ENCODE data around the gene SWT1. TPM values are rescaled to one million over a fixed set of nuclear protein-coding genes. Genes with fewer than 3 reads are reported as not detected.
A peak's percentile ranks its signal among the peaks of the same experiment; 100 is the strongest.

The SWT1 gene
- total and polyA plus RNA-seq, 2 of the 4 experiments (the other 2 are of a cell fraction), result 0.82 to 2.7 TPM

DNA sequence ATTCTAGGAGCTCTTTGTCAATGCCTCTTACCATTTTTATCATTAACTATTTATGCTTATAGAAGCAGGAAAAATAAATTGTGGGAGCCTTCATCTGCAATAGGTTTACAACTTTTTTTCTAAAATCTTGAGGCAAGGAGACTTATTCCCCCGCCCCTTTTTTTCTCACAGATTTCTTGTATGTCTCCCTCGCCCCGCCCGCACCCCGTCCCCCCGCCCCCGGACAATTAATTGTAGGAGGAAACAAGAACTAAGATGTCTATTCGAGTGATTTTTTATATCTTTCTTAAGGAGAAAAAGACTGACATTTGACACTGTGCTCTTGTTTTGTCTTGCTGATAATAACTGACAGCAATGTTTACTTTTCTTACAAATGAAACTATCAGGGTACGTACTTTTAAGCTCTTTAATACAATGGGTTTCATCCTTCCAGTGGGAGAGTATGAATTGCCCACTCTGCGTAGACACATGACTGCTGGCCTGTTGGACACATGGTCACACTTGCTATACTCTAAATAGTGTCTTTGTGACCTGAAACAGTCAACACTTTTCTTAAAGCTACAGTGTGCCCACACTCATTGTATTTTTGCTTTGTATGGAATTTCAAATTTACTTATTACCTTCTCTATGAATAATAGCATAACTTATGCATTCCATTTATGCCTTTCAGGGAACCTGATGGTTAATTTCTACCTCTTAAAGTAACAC is 161.6 kb downstream of the SWT1 start:
- Histone ChIP-seq H3K9me1 (ENCODE audit: insufficient read depth, low read length) (no peaks in the 10 kb centered on the region), H3K56ac (ENCODE audit: extremely low read depth, insufficient read depth, low read length) (no peak overlapping the region), H4K91ac (ENCODE audit: insufficient read depth, low read depth, low read length) (no peak overlapping the region), H2BK15ac (ENCODE audit: low read depth, low read length) (no peak overlapping the region; the same call in 2 of the 3 replicates), H3K23ac (ENCODE audit: low read depth, low read length) (0 out of 2 replicates have a peak overlapping the region, but pooled peaks have one; percentile 51), H3K4me3 (ENCODE audit: insufficient read depth, low read depth, low read length) (no peak overlapping the region), H3K18ac (ENCODE audit: low read depth, low read length) (no peak overlapping the region), H2AK9ac (replicated peaks; ENCODE audit: low read depth, low read length, poor library complexity) (no peak overlapping the region), H2BK5ac (ENCODE audit: low read depth, low read length, poor library complexity, severe bottlenecking) (no peak overlapping the region), H3K4me2 (ENCODE audit: low read depth, low read length) (peak overlapping the region; percentile 93; the same call in 1 of the 2 replicates), H3K4ac (ENCODE audit: low read depth, low read length) (no peak overlapping the region), H3K14ac (replicated peaks; ENCODE audit: low read depth, low read length) (no peak overlapping the region), H3K9ac (ENCODE audit: low read depth, low read length) (no peak overlapping the region), H3K36me3 (ENCODE audit: control insufficient read depth, insufficient read depth, low read length) (no peaks in the 10 kb centered on the region), H4K8ac (ENCODE audit: low read depth in 2 of 2, low read length in 2 of 2) (peak overlapping the region; percentile 84 to 90; a peak in 2 of 4 replicates), H2BK20ac (ENCODE audit: low read depth, low read length) (no peak overlapping the region), H2BK120ac (ENCODE audit: low read depth, low read length) (no peak overlapping the region), H2AFZ (replicated peaks; ENCODE audit: low read length, poor library complexity) (no peak overlapping the region), H4K5ac (ENCODE audit: low read depth, low read length) (peak overlapping the region; percentile 88; the same call in 1 of the 2 replicates), H3K4me1 (ENCODE audit: control insufficient read depth, insufficient read depth, low read length) (peaks cover 3% of the 10 kb centered on the region), H3K9me3 (ENCODE audit: control insufficient read depth, insufficient read depth, low read length) (no peaks in the 10 kb centered on the region), H4K20me1 (ENCODE audit: insufficient read depth, low read length) (peaks cover 21% of the 10 kb centered on the region; the same call in 1 of the 2 replicates), H3K27me3 (ENCODE audit: control insufficient read depth, insufficient read depth, low read length) (no peaks in the 10 kb centered on the region), H2AK5ac (ENCODE audit: low read depth, low read length) (no peak overlapping the region; the same call in 1 of the 2 replicates), H3K27ac (ENCODE audit: insufficient read depth, low read length) (no peak overlapping the region), H3K79me1 (ENCODE audit: low read depth in 1 of 2, low read length in 2 of 2) (peaks cover 3 to 22% of the 10 kb centered on the region in 2 experiments)
- dilution Hi-C loops (cut with HindIII; ENCODE audit: low sequenced_read_pairs, unreplicated experiment) (no loop called here), intact Hi-C loops (cut with micrococcal nuclease) (loop anchor here (5.0 kb wide), 4 partner anchors 84 to 239 kb away; partner anchors contain the start of genes SWT1 and TRMT1L), in situ Hi-C loops (cut with MboI; ENCODE audit: low sequenced_read_pairs) (no loop called here)
- no peak for DNase-seq
- ATAC-seq (ENCODE audit: low read depth), result no peak
- ChIA-PET POLR2A (ENCODE audit: unreplicated experiment) (no interaction called here), CTCF (interaction anchor here (0.6 to 1.3 kb wide), 3 partner anchors 35 to 362 kb away, joined by 3 to 6 read pairs (median 4); no protein-coding TSS in a partner anchor)
- WGBS, 2 experiments (ENCODE audit: extremely low coverage in 2 of 2, insufficient read length in 1 of 2), result no CpG with 5 or more reads among the region's 10 CpGs
- no TSS peak for BruUV-seq (replicated peaks)
- TF ChIP-seq RAD21 (IDR thresholded peaks at IDR 0.05; ENCODE audit: low read length) (no peak), RFX5 (IDR thresholded peaks at IDR 0.05; ENCODE audit: low read depth, low read length) (no peak), USF2 (IDR thresholded peaks at IDR 0.05; ENCODE audit: low read depth, low read length) (no peak), SMC3 (IDR thresholded peaks at IDR 0.05; ENCODE audit: low read depth, low read length) (no peak), NFE2L2 (IDR thresholded peaks at IDR 0.05; ENCODE audit: low read depth, low read length) (no peak), MXI1 (IDR thresholded peaks at IDR 0.05; ENCODE audit: borderline replicate concordance, low read depth, low read length) (no peak), MAFK (IDR thresholded peaks at IDR 0.05; ENCODE audit: low read depth, low read length) (no peak), FOS (IDR thresholded peaks at IDR 0.05; ENCODE audit: low read depth, low read length) (no peak), POLR2A (IDR thresholded peaks at IDR 0.05; ENCODE audit: low read depth, low read length) (no peak), RCOR1 (IDR thresholded peaks at IDR 0.05; ENCODE audit: insufficient replicate concordance, low read length) (no peak), MAZ (IDR thresholded peaks at IDR 0.05; ENCODE audit: borderline replicate concordance, low read depth, low read length) (no peak), CEBPB (IDR thresholded peaks at IDR 0.05; ENCODE audit: low read depth, low read length) (no peak), BHLHE40 (IDR thresholded peaks at IDR 0.05; ENCODE audit: low read depth, low read length) (no peak), ELK1 (IDR thresholded peaks at IDR 0.05; ENCODE audit: borderline replicate concordance, low read depth, low read length) (no peak)
- TF ChIP-seq, protein P1, sequence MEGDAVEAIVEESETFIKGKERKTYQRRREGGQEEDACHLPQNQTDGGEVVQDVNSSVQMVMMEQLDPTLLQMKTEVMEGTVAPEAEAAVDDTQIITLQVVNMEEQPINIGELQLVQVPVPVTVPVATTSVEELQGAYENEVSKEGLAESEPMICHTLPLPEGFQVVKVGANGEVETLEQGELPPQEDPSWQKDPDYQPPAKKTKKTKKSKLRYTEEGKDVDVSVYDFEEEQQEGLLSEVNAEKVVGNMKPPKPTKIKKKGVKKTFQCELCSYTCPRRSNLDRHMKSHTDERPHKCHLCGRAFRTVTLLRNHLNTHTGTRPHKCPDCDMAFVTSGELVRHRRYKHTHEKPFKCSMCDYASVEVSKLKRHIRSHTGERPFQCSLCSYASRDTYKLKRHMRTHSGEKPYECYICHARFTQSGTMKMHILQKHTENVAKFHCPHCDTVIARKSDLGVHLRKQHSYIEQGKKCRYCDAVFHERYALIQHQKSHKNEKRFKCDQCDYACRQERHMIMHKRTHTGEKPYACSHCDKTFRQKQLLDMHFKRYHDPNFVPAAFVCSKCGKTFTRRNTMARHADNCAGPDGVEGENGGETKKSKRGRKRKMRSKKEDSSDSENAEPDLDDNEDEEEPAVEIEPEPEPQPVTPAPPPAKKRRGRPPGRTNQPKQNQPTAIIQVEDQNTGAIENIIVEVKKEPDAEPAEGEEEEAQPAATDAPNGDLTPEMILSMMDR (conservative IDR thresholded peaks at IDR 0.05; ENCODE audit: low read depth, low read length), result no peak

Data from IMR-90 (cell line).